Suprapubic skin (tissue), 4 donors: Measurements from ENCODE around the gene AQP2. TPM values are rescaled to one million over a fixed set of nuclear protein-coding genes. Genes with fewer than 3 reads are reported as not detected.
"Not testable (repeated sequence)": the region's sequence is repeated elsewhere in the genome, so short reads cannot be mapped to it uniquely, and the experiment has no call there.

ENCODE experiments used
- DNase-seq, 2 donors: peaks; one replicate each; pipeline ENCODE4 v3.0.0-alpha.2; 2019; ENCODE audit warnings: low spot score in 2 of 2
- H3K27ac ChIP-seq: fragments of 200-600 bp; sonication (generic); one replicate; pipeline ENCODE4 v1.5.1; 2019
- H3K27me3 ChIP-seq: fragments of 200-600 bp; sonication (generic); one replicate; pipeline ENCODE4 v1.5.1; 2019
- H3K36me3 ChIP-seq: fragments of 200-600 bp; sonication (generic); one replicate; pipeline ENCODE4 v1.5.1; 2019
- H3K4me1 ChIP-seq: fragments of 200-600 bp; sonication (generic); one replicate; pipeline ENCODE4 v1.5.1; 2019
- H3K4me3 ChIP-seq: fragments of 200-600 bp; sonication (generic); one replicate; pipeline ENCODE4 v1.5.1; 2019; ENCODE audit warnings: mild to moderate bottlenecking
- H3K9me3 ChIP-seq: fragments of 200-600 bp; sonication (generic); one replicate; pipeline ENCODE4 v1.5.1; 2019
- CTCF ChIP-seq, 2 donors: fragments of 200-600 bp in 1 of 2; fragments of 450-650 bp in 1 of 2; sonication (generic) in 1 of 2; IDR thresholded peaks; one replicate each; pipeline ENCODE4 v1.5.1; 2016 to 2019; ENCODE audit warnings: antibody characterized with exemption in 2 of 2, mild to moderate bottlenecking in 1 of 2, moderate library complexity in 1 of 2
- EP300 ChIP-seq: sonication (generic); formaldehyde crosslinking; IDR thresholded peaks from one replicate; pipeline ENCODE4 v1.6.1; 2017; ENCODE audit warnings: antibody characterized with exemption
- POLR2A ChIP-seq, 2 donors: fragments of 450-650 bp; IDR thresholded peaks; one replicate each; pipeline ENCODE4 v1.6.1; 2017; ENCODE audit warnings: antibody characterized with exemption in 2 of 2, mild to moderate bottlenecking in 2 of 2, moderate library complexity in 2 of 2
- POLR2AphosphoS5 ChIP-seq, 3 donors: sonication (generic); formaldehyde crosslinking; IDR thresholded peaks; one replicate each; pipeline ENCODE4 v1.6.1; 2017; ENCODE audit warnings: antibody characterized with exemption in 3 of 3
- WGBS: methylation state at CpG from one replicate; pipeline ENCODE4 v1.1.5; 2018; 5-methylcytosine and 5-hydroxymethylcytosine counted together
- total RNA-seq, 4 donors: library from RNA; depleted of rRNA; stranded (reverse); fragments of >200 nt; gene quantifications; one replicate each; pipeline ENCODE4 v1.1.0, GENCODE V29; 2016

The AQP2 gene
- total RNA-seq, 4 donors from 2014 or later = 0.15 TPM; not detected in 3

GRCh38 chr12:49987625-49988303 lies 37.2 kb downstream of the AQP2 start:
- DNase-seq = no peak
- TF ChIP-seq CTCF (IDR thresholded peaks at IDR 0.05) = no peak
- no peak for TF ChIP-seq POLR2AphosphoS5 (IDR thresholded peaks at IDR 0.05)
- TF ChIP-seq POLR2A (IDR thresholded peaks at IDR 0.05) = no peak
- Histone ChIP-seq H3K4me3 (no peak overlapping the region), H3K27ac (no peak overlapping the region), H3K4me1 (peaks cover 11% of the 10 kb centered on the region), H3K9me3 (no peaks in the 10 kb centered on the region), H3K36me3 (peaks cover 16% of the 10 kb centered on the region), H3K27me3 (no peaks in the 10 kb centered on the region)
- 80% methylated on average over 4 of the region's 4 CpGs for WGBS

- H3K36me3 ChIP-seq = peaks cover 33% of the 10 kb centered on the region
- 98% methylated on average over 2 of the region's 2 CpGs for WGBS
- H3K27me3 ChIP-seq = not testable (repeated sequence)
These were observed 38.9 kb downstream of the AQP2 start for GRCh38 chr12:49989400-49989799.

GRCh38 chr12:49990273-49990672 lies 39.7 kb downstream of the AQP2 start:
- no peaks in the 10 kb centered on the region for H3K9me3 ChIP-seq
- H3K27me3 ChIP-seq = no peaks in the 10 kb centered on the region
- H3K36me3 ChIP-seq = peaks cover 39% of the 10 kb centered on the region
- H3K27ac ChIP-seq = no peak overlapping the region
- DNase-seq = no peak
- 86% methylated on average over 4 of the region's 4 CpGs for WGBS
- H3K4me1 ChIP-seq = no peaks in the 10 kb centered on the region
- TF ChIP-seq POLR2A (IDR thresholded peaks at IDR 0.05) = no peak
- no peak for TF ChIP-seq CTCF (IDR thresholded peaks at IDR 0.05)
- TF ChIP-seq POLR2AphosphoS5 (IDR thresholded peaks at IDR 0.05) = no peak
- TF ChIP-seq EP300 = no peak
- no peak overlapping the region for H3K4me3 ChIP-seq

More at GRCh38 chr12:49989400-49989799, 38.9 kb downstream of the AQP2 start:
- H3K4me3 ChIP-seq, H3K9me3 ChIP-seq, DNase-seq, H3K27ac ChIP-seq, H3K4me1 ChIP-seq: not testable (repeated sequence)

DNA sequence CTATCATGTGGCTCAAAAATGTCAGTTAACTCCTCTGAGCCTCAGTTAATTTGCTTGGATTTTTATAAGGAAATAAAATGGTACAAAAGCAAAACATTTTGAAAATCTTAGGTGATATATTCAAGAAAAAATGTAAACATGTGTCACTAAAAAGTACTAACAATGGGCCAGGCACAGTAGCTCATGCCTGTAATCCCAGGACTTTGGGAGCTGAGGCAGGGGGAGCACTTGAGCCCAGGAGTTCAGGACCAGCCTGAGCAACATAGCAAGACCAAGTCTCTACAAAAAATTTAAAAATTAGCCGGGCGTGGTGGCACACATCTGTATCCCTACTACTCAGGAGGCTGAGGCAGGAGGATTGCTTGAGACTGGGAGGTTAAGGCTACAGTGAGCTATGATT lies 47.9 kb downstream of the AQP2 start:
- no peak for DNase-seq
- H3K9me3 ChIP-seq = no peaks in the 10 kb centered on the region
- H3K27ac ChIP-seq = no peak overlapping the region
- WGBS = 78% methylated on average over 2 of the region's 2 CpGs
- TF ChIP-seq CTCF (IDR thresholded peaks at IDR 0.05) (no peak), POLR2A (IDR thresholded peaks at IDR 0.05) (no peak), POLR2AphosphoS5 (IDR thresholded peaks at IDR 0.05) (no peak), EP300 (no peak)
- no peak overlapping the region for H3K4me3 ChIP-seq
- H3K36me3 ChIP-seq = peaks cover 54% of the 10 kb centered on the region
- no peaks in the 10 kb centered on the region for H3K27me3 ChIP-seq
- H3K4me1 ChIP-seq = no peaks in the 10 kb centered on the region

GRCh38 chr12:50003595-50003994 lies 53.1 kb downstream of the AQP2 start:
- TF ChIP-seq EP300 (no peak), CTCF (IDR thresholded peaks at IDR 0.05) (no peak), POLR2AphosphoS5 (IDR thresholded peaks at IDR 0.05) (no peak), POLR2A (IDR thresholded peaks at IDR 0.05) (no peak)
- Histone ChIP-seq H3K9me3 (no peaks in the 10 kb centered on the region), H3K4me3 (no peak overlapping the region), H3K27me3 (no peaks in the 10 kb centered on the region), H3K36me3 (peaks cover 28% of the 10 kb centered on the region), H3K27ac (no peak overlapping the region), H3K4me1 (no peaks in the 10 kb centered on the region)
- no peak for DNase-seq
- WGBS = 89% methylated on average over 2 of the region's 2 CpGs

- Histone ChIP-seq H3K4me3 (no peak overlapping the region), H3K27me3 (no peaks in the 10 kb centered on the region), H3K9me3 (no peaks in the 10 kb centered on the region), H3K4me1 (no peaks in the 10 kb centered on the region), H3K36me3 (peaks cover 27% of the 10 kb centered on the region), H3K27ac (no peak overlapping the region)
- TF ChIP-seq EP300 (no peak), POLR2A (IDR thresholded peaks at IDR 0.05) (no peak), CTCF (IDR thresholded peaks at IDR 0.05) (no peak)
- DNase-seq = no peak
These were observed 54.2 kb downstream of the AQP2 start for GRCh38 chr12:50004696-50005095.
